ENCODE results near the gene SLC9C2. TPM values are rescaled to one million over a fixed set of nuclear protein-coding genes. Genes with fewer than 3 reads are reported as not detected.

The SLC9C2 gene
- polyA plus RNA-seq, 1 of the 3 experiments (the other 2 are of a cell fraction): not detected

DNA sequence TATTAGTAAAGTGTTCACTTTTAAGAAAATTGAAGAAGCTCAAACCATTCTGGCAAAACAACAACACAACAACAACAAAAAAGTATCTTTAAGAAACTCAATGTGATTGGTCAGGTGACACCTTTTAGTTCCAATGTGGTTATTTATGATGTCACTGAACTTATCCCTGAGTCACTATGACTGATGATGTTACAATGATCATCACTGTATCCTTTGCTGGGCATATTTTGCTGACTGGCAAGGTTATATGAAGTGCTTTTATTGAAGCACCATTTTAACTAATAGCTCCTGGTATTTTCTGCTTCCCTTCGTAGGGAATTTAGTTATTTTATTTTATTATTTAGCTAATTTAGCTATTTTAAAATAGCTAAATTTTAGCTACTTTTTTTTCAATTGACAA, 32.2 kb upstream of the SLC9C2 start, which contains the start of gene TEX50:
Gene TEX50, plus strand, starts transcription at position 223 of the 400 bp plus-strand sequence. CDS start 184 bp downstream, outside the sequence.
- Histone ChIP-seq H3K4me3 (ENCODE audit: low read depth in 2 of 2, low read length in 1 of 2) (no peak within 1 kb of the TSS), H4K20me1 (ENCODE audit: insufficient read depth) (no peaks in the 10 kb centered on the region), H3K9ac (no peak within 1 kb of the TSS), H3K9me3 (0 out of 2 replicates have a peak, but pooled peaks cover 7% of the 10 kb centered on the region), H3K27ac (ENCODE audit: low read depth in 2 of 2, low read length in 1 of 2) (no peak within 1 kb of the TSS), H3K4me1 (ENCODE audit: control insufficient read depth in 1 of 2, insufficient read depth in 2 of 2, low read depth in 1 of 2, low read length in 1 of 2) (no peaks in the 10 kb centered on the region), H3K9me2 (no peaks in the 10 kb centered on the region), H3K79me2 (ENCODE audit: insufficient read depth) (no peaks in the 10 kb centered on the region), H2AFZ (ENCODE audit: low read depth) (no peak within 1 kb of the TSS), H3K36me3 (replicated peaks in 1 of 2; ENCODE audit: control insufficient read depth in 1 of 2, insufficient read depth in 2 of 2, low read length in 1 of 2) (peaks cover 0 to 3% of the 10 kb centered on the region in 2 experiments), H3K4me2 (no peak within 1 kb of the TSS), H3K27me3 (ENCODE audit: insufficient read depth) (no peaks in the 10 kb centered on the region), H3F3A (replicated peaks; ENCODE audit: insufficient read depth) (no peaks in the 10 kb centered on the region)
- TF ChIP-seq FOSL2 (IDR thresholded peaks at IDR 0.05; ENCODE audit: borderline replicate concordance, low read depth) (no peak), REST (IDR thresholded peaks at IDR 0.05; ENCODE audit: low read depth, low read length) (no peak), RCOR1 (IDR thresholded peaks at IDR 0.05; ENCODE audit: low read length) (no peak), NRF1 (IDR thresholded peaks at IDR 0.05; ENCODE audit: low read depth, low read length) (no peak), RAD21 (IDR thresholded peaks at IDR 0.05; ENCODE audit: low read length) (no peak), TCF12 (IDR thresholded peaks at IDR 0.05) (no peak), MEF2A (IDR thresholded peaks at IDR 0.05; ENCODE audit: borderline replicate concordance, low read depth) (no peak)
- TF ChIP-seq, protein P1, sequence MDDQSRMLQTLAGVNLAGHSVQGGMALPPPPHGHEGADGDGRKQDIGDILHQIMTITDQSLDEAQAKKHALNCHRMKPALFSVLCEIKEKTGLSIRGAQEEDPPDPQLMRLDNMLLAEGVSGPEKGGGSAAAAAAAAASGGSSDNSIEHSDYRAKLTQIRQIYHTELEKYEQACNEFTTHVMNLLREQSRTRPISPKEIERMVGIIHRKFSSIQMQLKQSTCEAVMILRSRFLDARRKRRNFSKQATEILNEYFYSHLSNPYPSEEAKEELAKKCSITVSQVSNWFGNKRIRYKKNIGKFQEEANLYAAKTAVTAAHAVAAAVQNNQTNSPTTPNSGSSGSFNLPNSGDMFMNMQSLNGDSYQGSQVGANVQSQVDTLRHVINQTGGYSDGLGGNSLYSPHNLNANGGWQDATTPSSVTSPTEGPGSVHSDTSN (IDR thresholded peaks at IDR 0.05): no peak
- TF ChIP-seq, protein P2, sequence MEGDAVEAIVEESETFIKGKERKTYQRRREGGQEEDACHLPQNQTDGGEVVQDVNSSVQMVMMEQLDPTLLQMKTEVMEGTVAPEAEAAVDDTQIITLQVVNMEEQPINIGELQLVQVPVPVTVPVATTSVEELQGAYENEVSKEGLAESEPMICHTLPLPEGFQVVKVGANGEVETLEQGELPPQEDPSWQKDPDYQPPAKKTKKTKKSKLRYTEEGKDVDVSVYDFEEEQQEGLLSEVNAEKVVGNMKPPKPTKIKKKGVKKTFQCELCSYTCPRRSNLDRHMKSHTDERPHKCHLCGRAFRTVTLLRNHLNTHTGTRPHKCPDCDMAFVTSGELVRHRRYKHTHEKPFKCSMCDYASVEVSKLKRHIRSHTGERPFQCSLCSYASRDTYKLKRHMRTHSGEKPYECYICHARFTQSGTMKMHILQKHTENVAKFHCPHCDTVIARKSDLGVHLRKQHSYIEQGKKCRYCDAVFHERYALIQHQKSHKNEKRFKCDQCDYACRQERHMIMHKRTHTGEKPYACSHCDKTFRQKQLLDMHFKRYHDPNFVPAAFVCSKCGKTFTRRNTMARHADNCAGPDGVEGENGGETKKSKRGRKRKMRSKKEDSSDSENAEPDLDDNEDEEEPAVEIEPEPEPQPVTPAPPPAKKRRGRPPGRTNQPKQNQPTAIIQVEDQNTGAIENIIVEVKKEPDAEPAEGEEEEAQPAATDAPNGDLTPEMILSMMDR (IDR thresholded peaks at IDR 0.05): no peak
- TF ChIP-seq, protein P3, sequence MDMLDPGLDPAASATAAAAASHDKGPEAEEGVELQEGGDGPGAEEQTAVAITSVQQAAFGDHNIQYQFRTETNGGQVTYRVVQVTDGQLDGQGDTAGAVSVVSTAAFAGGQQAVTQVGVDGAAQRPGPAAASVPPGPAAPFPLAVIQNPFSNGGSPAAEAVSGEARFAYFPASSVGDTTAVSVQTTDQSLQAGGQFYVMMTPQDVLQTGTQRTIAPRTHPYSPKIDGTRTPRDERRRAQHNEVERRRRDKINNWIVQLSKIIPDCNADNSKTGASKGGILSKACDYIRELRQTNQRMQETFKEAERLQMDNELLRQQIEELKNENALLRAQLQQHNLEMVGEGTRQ (IDR thresholded peaks at IDR 0.05; ENCODE audit: borderline replicate concordance, low read depth, low read length): no peak
- 43% methylated on average over 1 of the region's 1 CpG for WGBS (ENCODE audit: low lambda C conversion rate)
- DNase-seq: no peak
- POLR2A ChIA-PET: no interaction called here
- CTCF ChIA-PET: no interaction called here

All from SK-N-SH (cell line).